ENCODE results near the gene SCAMP5. TPM values are rescaled to one million over a fixed set of nuclear protein-coding genes. Genes with fewer than 3 reads are reported as not detected.

SCAMP5 gene
- total RNA-seq, 1 experiment from 2014 or later = 6.2 TPM

DNA sequence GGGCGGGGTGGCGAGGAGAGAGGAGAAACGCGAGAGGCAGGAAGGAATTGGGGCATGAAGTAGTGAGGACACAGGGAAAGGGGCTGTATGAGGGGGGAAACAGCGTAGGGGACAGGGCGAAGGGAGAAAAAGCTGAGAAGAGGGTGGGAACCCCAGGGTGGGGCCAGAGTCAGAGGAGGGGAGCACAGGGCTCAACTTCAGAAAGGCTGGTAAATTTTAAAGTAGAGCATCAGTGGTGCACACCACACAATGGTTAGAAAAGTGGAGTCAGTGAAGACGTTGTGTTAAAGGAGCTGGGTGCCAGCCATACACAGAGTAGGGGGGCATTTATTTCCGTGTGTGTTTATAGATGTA is 35.8 kb upstream of the SCAMP5 start:
- peaks cover 17 to 57% of the 10 kb centered on the region in 2 experiments for H3K4me1 ChIP-seq (ENCODE audit: control insufficient read depth in 1 of 2, insufficient read depth in 2 of 2, low read length in 2 of 2)
- H3K9me3 ChIP-seq (ENCODE audit: control insufficient read depth in 1 of 2, insufficient read depth in 1 of 2, low read depth in 1 of 2, low read length in 2 of 2) = no peaks in the 10 kb centered on the region
- no peaks in the 10 kb centered on the region for H3K36me3 ChIP-seq (ENCODE audit: control insufficient read depth in 1 of 2, insufficient read depth in 2 of 2, low read length in 2 of 2)
- intact Hi-C loops (cut with micrococcal nuclease) = no loop called here
- ChIA-PET POLR2A (no interaction called here), CTCF (interaction anchor here (1.0 to 1.5 kb wide), 2 partner anchors 58 to 245 kb away, joined by 3 to 4 read pairs; no protein-coding TSS in a partner anchor), RAD21 (ENCODE audit: low non-redundant PET in 1 of 2, low total read pairs in 2 of 2, uncharacterized antibody in 2 of 2, unreplicated experiment in 2 of 2) (no interaction called here)
- H3K4me3 ChIP-seq (replicated peaks in 1 of 2; ENCODE audit: low read depth in 1 of 2, low read length in 2 of 2) = no peak overlapping the region
- ATAC-seq (no peak), DNase-seq (ENCODE audit: low read depth, low spot score) (no peak)
- no peak for TF ChIP-seq ELF1 (IDR thresholded peaks at IDR 0.05; ENCODE audit: borderline replicate concordance, low read depth)
- TF ChIP-seq SP1 (IDR thresholded peaks at IDR 0.05; ENCODE audit: low read depth) = no peak
- TF ChIP-seq CBX3 (IDR thresholded peaks at IDR 0.05; ENCODE audit: low read depth) = no peak
- no peak for TF ChIP-seq YY1 (IDR thresholded peaks at IDR 0.05; ENCODE audit: extremely low read depth, insufficient replicate concordance, low read depth, low read length)
- no peak for TF ChIP-seq EGR1 (IDR thresholded peaks at IDR 0.05; ENCODE audit: low read depth)
- TF ChIP-seq EZH2phosphoT487 (IDR thresholded peaks at IDR 0.05; ENCODE audit: borderline replicate concordance) = no peak
- TF ChIP-seq, protein P1, sequence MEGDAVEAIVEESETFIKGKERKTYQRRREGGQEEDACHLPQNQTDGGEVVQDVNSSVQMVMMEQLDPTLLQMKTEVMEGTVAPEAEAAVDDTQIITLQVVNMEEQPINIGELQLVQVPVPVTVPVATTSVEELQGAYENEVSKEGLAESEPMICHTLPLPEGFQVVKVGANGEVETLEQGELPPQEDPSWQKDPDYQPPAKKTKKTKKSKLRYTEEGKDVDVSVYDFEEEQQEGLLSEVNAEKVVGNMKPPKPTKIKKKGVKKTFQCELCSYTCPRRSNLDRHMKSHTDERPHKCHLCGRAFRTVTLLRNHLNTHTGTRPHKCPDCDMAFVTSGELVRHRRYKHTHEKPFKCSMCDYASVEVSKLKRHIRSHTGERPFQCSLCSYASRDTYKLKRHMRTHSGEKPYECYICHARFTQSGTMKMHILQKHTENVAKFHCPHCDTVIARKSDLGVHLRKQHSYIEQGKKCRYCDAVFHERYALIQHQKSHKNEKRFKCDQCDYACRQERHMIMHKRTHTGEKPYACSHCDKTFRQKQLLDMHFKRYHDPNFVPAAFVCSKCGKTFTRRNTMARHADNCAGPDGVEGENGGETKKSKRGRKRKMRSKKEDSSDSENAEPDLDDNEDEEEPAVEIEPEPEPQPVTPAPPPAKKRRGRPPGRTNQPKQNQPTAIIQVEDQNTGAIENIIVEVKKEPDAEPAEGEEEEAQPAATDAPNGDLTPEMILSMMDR (IDR thresholded peaks at IDR 0.05 in 2 of 3, conservative IDR thresholded peaks at IDR 0.05 in 1 of 3; ENCODE audit: borderline replicate concordance in 1 of 3, insufficient read depth in 1 of 3, low read depth in 2 of 3, low read length in 2 of 3) = no peak
- no peak for TF ChIP-seq TCF7L2 (IDR thresholded peaks at IDR 0.05; ENCODE audit: borderline replicate concordance, extremely low read depth, insufficient read depth, insufficient read length)
- no peak for TF ChIP-seq EZH2 (IDR thresholded peaks at IDR 0.05)
- TF ChIP-seq POLR2A (IDR thresholded peaks at IDR 0.05; ENCODE audit: borderline replicate concordance, extremely low read depth, insufficient read depth, insufficient read length) = no peak
- no peak for TF ChIP-seq ZFX (IDR thresholded peaks at IDR 0.05)
- TF ChIP-seq ZBTB33 (IDR thresholded peaks at IDR 0.05; ENCODE audit: extremely low read depth, insufficient replicate concordance, low read length) = no peak
- no peak for TF ChIP-seq REST (IDR thresholded peaks at IDR 0.05; ENCODE audit: low read depth)
- TF ChIP-seq JUND (IDR thresholded peaks at IDR 0.05) = no peak
- TF ChIP-seq SIN3A (IDR thresholded peaks at IDR 0.05; ENCODE audit: low read depth) = no peak
- no peak for TF ChIP-seq MAX (IDR thresholded peaks at IDR 0.05)
- TF ChIP-seq ZNF274 (IDR thresholded peaks at IDR 0.05; ENCODE audit: low read depth, low read length) = no peak
- TF ChIP-seq SRF (IDR thresholded peaks at IDR 0.05; ENCODE audit: low read depth) = no peak
- no peak for TF ChIP-seq CEBPB (IDR thresholded peaks at IDR 0.05; ENCODE audit: low read depth)
- TF ChIP-seq ATF3 (IDR thresholded peaks at IDR 0.05) = no peak
- H3K79me2 ChIP-seq (ENCODE audit: insufficient read depth, low read length) = no peaks in the 10 kb centered on the region; the same call in 1 of the 2 replicates
- H3K27me3 ChIP-seq (ENCODE audit: insufficient read depth, low read length) = no peaks in the 10 kb centered on the region
- no peaks in the 10 kb centered on the region for H3K9me2 ChIP-seq (ENCODE audit: insufficient read depth)
- no peak overlapping the region for H2AFZ ChIP-seq (ENCODE audit: low read depth, low read length, poor library complexity, severe bottlenecking)
- BruUV-seq (replicated peaks) = no TSS peak
- no peaks in the 10 kb centered on the region for H4K20me1 ChIP-seq (ENCODE audit: insufficient read depth)
- H3K4me2 ChIP-seq (ENCODE audit: low read length) = no peak overlapping the region
- no peak overlapping the region for H3K9ac ChIP-seq (ENCODE audit: low read length)
- no peak overlapping the region for H3K27ac ChIP-seq (ENCODE audit: low read depth, low read length)
